Measurements from ENCODE around the gene SFI1.

- TF ChIP-seq POLR2A (IDR thresholded peaks at IDR 0.05) (no peak), CTCF (IDR thresholded peaks at IDR 0.05) (no peak)
Measured at GRCh38 chr22:31501738-31502137, 5.4 kb downstream of the SFI1 start.

Measured in testis (tissue), 2 donors.